ENCODE data around the gene WHAMM.
"Not testable (repeated sequence)": the region's sequence is repeated elsewhere in the genome, so short reads cannot be mapped to it uniquely, and the experiment has no call there.

WHAMM gene

DNA sequence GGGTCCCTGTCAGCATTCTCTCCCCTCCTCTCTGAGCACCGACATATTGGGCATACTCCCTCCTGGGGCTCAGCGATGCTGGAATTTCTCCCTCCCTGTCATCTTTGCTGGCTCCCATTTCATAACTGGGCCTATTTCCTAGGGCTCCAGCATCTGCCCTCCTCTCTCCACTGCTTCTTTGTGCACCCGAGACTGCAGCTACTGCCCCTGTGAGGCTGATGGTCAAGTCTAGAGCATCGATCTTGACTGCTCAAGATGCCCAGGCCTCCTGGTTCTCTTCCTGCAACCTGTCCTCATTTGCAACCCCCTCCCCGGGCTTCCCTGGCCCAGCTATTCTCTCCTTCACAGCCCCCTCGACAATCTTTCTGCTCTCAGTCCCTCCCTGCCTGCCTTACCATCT, 53.5 kb downstream of the WHAMM start:
- no peak overlapping the region for H3K4me3 ChIP-seq (ENCODE audit: control insufficient read depth, low read depth, low read length)
- no peak for DNase-seq (ENCODE audit: low read depth)
- TF ChIP-seq, protein P1, sequence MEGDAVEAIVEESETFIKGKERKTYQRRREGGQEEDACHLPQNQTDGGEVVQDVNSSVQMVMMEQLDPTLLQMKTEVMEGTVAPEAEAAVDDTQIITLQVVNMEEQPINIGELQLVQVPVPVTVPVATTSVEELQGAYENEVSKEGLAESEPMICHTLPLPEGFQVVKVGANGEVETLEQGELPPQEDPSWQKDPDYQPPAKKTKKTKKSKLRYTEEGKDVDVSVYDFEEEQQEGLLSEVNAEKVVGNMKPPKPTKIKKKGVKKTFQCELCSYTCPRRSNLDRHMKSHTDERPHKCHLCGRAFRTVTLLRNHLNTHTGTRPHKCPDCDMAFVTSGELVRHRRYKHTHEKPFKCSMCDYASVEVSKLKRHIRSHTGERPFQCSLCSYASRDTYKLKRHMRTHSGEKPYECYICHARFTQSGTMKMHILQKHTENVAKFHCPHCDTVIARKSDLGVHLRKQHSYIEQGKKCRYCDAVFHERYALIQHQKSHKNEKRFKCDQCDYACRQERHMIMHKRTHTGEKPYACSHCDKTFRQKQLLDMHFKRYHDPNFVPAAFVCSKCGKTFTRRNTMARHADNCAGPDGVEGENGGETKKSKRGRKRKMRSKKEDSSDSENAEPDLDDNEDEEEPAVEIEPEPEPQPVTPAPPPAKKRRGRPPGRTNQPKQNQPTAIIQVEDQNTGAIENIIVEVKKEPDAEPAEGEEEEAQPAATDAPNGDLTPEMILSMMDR (conservative IDR thresholded peaks at IDR 0.05; ENCODE audit: control insufficient read depth, insufficient read depth, low read depth, low read length): no peak

DNA sequence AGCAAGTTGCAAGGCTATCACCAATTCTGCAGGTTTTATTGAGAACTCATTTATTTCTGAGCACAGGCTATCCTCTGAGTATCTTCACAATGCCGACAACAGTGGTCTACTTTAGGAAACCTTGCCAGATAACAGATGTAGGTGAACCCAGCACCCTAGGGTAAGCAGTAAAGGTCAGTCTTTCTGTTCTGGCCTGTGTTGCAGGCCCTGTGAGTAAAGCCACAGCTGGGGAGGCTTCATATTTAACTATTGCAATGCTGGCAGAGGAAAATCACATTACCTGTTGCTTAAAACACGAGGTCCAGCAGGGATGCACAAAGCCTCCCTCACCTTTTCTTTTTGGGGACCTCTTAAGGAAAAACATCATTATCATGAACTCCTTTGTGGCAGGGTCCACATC, 55.5 kb downstream of the WHAMM start:
- no peak overlapping the region for H3K4me3 ChIP-seq (ENCODE audit: control insufficient read depth, low read depth, low read length)
- TF ChIP-seq, protein P1 (conservative IDR thresholded peaks at IDR 0.05; ENCODE audit: control insufficient read depth, insufficient read depth, low read depth, low read length): no peak
- no peak for DNase-seq (ENCODE audit: low read depth)

DNA sequence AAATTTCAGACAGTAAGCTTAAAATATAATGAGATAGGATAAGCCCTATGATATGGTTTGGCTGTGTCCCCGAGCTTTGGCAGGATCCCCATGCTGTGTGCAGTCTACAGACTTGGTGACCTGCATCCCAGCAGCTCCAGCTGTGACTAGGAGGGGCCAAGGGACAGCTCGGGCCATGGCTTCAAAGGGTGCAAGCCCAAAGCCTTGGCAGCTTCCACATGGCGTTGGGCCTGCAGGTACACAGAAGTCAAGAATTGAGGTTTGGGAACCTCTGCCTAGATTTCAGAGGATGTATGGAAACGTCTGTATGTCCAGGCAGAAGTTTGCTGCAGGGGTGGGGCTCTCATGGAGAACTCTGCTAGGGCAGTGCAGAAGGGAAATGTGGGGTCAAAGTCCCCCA, 56.2 kb downstream of the WHAMM start:
- H3K4me3 ChIP-seq (ENCODE audit: control insufficient read depth, low read depth, low read length); DNase-seq (ENCODE audit: low read depth): not testable (repeated sequence)

DNA sequence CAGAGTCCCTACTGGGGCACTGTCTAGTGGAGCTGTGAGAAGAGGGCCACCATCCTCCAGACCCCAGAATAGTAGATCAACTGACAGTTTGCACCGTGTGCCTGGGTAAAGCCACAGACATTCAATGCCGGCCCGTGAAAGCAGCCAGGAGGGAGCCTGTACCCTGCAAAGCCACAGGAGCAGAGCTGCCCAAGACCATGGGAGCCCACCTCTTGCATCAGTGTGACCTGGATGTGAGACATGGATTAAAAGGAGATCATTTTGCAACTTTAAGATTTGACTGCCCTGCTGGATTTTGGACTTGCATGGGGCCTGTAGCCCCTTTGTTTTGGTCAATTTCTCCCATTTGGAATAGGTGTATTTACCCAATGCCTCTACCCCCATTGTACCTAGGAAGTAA, 56.6 kb downstream of the WHAMM start:
- H3K4me3 ChIP-seq (ENCODE audit: control insufficient read depth, low read depth, low read length); DNase-seq (ENCODE audit: low read depth): not testable (repeated sequence)

DNA sequence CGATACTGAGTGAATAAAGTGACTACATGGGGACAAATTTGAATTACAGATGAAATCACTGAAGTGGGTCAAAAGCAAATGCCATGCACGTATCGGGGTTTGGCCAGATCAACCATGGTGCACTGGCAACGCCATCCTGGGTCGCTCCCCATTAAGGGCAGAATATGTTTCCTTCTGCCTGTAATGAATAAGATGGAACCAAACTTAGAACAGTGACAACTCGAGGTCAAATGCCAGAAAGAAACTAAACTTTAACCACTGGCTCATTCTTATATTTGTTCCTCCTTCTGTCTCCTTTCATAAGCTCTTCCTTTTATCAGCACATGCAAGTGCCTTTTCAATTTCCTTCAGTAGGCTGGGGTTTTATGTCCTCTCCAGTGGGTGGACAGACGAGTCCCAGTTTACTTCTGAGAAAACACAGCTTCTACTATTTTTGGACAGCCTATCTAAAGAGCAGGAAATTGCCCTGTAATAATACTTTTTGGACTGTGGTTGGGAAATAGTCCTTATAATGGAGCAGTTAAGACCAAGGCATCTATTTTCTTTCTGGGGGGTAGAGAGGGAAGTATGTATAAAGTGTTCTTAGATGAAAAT, 61.4 kb downstream of the WHAMM start:
- DNase-seq (ENCODE audit: low read depth): no peak
- no peak overlapping the region for H3K4me3 ChIP-seq (ENCODE audit: control insufficient read depth, low read depth, low read length)
- TF ChIP-seq, protein P1 (conservative IDR thresholded peaks at IDR 0.05; ENCODE audit: control insufficient read depth, insufficient read depth, low read depth, low read length): no peak

DNA sequence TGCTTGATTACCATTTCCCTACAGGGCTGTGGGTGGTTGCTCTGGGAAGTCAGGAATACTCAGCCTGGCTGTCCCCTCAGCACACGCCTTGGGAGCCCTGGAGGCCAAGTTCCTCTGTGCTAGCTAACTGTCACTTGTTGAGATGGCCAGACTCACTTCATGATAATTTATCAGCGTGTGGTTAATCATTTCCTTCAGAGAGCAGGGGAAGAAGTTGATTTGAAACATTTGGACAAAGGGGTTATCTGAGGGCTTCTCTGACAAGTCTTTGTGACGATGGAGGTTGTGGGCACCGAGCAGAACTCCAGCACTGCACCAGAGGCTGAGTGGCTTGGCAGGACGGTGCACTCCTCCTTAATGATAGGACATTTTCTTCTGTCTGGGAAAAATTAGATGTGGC, 61.9 kb downstream of the WHAMM start:
- TF ChIP-seq, protein P1 (conservative IDR thresholded peaks at IDR 0.05; ENCODE audit: control insufficient read depth, insufficient read depth, low read depth, low read length): no peak
- DNase-seq (ENCODE audit: low read depth): no peak
- no peak overlapping the region for H3K4me3 ChIP-seq (ENCODE audit: control insufficient read depth, low read depth, low read length)

DNA sequence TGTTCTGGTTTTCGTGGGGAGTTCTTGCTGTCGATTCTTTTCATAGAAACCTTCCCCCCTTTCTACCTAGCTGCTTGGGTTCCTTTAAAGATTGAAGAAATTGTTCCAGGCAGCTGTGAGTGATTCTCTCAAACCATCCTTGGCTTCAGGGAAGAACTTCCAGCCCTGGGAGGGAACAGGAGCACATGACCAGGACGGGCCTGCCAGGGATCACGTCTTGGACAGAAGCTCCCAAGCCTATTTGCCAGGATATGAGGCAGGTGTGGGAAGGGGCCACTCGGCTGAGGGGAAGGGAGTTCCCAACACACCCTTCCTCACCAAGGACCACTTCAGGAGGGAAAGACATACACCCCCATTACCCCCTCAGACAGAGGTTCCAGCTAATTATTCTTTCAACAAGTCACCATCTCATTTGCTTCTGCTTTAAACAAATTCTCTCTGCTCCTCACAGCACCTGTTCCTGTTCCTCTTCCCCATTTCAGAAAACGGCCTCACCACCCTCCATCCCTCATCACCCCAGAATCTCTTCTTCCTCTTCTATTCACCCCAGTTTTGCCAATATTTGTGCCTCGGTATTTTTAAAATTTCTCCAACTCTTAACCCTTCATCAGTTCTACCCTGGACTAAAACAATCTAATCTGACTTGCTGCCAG, 62.5 kb downstream of the WHAMM start:
- no peak overlapping the region for H3K4me3 ChIP-seq (ENCODE audit: control insufficient read depth, low read depth, low read length)

More for the DNA sequence above, 62.5 kb downstream of the WHAMM start:
- no peak for DNase-seq (ENCODE audit: low read depth)
- TF ChIP-seq, protein P1 (conservative IDR thresholded peaks at IDR 0.05; ENCODE audit: control insufficient read depth, insufficient read depth, low read depth, low read length): no peak

Data from fibroblast of mammary gland (primary cell).